ENCODE measurements around the gene IFITM5.
"Not testable (repeated sequence)": the region's sequence is repeated elsewhere in the genome, so short reads cannot be mapped to it uniquely, and the experiment has no call there.

- not testable (repeated sequence) for TF ChIP-seq POLR2A (IDR thresholded peaks at IDR 0.05)
- TF ChIP-seq, protein P1, sequence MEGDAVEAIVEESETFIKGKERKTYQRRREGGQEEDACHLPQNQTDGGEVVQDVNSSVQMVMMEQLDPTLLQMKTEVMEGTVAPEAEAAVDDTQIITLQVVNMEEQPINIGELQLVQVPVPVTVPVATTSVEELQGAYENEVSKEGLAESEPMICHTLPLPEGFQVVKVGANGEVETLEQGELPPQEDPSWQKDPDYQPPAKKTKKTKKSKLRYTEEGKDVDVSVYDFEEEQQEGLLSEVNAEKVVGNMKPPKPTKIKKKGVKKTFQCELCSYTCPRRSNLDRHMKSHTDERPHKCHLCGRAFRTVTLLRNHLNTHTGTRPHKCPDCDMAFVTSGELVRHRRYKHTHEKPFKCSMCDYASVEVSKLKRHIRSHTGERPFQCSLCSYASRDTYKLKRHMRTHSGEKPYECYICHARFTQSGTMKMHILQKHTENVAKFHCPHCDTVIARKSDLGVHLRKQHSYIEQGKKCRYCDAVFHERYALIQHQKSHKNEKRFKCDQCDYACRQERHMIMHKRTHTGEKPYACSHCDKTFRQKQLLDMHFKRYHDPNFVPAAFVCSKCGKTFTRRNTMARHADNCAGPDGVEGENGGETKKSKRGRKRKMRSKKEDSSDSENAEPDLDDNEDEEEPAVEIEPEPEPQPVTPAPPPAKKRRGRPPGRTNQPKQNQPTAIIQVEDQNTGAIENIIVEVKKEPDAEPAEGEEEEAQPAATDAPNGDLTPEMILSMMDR (IDR thresholded peaks at IDR 0.05): not testable (repeated sequence)
These were observed 25.5 kb upstream of the IFITM5 start for GRCh38 chr11:324593-325517.

Data from lower leg skin (tissue), 3 donors.